Measurements from ENCODE around the gene KAT8.
"Not testable (repeated sequence)": the region's sequence is repeated elsewhere in the genome, so short reads cannot be mapped to it uniquely, and the experiment has no call there.

KAT8 gene

DNA sequence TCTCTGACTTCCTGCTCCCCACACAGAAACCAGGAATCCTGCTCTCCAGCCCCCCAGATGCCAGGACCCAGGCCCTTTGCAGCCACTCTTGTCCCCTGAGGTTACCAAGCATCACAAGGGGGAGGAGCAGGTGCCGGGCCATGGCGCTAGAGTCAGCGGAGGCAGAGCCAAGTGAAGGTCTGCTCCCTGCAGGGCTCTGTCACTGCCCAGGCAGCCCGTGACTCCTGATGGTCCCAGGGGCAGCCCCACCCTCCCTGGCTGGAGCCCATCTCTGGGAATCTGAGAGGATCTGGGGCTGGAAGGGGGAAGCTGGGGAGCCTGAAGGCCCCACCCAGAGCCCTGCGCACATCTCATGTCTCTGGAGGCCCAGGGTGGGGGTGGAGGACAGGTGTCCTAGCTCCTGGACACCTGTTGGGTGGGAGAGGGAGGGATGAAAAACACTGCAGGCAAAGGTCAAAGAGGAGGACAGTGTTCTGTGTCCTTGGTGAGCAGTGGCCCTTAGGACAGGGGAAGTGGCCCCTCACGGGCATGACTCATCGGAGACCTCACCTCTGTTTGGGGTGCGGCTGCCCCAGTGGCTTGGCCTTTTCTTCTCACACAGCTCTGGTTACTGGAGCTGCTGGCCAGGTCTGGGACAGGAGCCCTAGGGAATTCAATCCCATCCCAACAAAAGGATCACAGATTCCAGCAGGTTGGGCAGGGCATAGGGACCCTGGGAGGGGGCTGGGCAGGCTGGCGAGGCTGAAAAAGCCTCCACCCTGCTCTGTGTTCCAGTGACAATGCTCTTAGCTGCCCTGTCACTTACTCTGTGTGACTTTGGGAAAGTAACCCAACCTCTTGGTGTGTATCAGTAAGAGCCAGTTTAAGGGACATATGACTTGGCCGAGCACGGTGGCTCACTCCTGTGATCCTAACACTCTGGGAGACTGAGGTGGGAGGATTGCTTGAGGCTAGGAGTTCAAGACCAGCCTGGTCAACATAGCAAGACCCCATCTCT is 32.7 kb downstream of the KAT8 start, which contains the start of gene PRSS36:
PRSS36 (minus strand) TSS at position 173 of the 997 bp plus-strand sequence; CDS start at position 142, 31 bp downstream.
- no peak for DNase-seq

DNA sequence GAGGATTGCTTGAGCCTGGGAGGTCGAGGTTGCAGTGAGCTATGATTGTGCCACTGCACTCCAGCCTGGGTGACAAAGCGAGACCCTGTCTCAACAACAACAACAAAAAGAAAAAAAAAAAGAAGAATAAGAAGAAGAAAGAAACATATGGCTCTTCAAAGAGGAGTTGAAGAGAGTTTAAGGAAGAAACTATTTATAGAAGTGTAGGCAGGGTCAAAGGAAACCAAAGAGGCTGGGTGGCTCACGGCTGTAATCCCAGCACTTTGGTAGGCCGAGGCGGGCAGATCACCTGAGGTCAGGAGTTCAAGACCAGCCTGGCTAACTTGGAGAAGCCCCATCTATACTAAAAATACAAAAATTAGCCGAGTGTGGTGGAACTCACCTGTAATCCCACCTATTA is 33.5 kb downstream of the KAT8 start:
- not testable (repeated sequence) for DNase-seq

DNA sequence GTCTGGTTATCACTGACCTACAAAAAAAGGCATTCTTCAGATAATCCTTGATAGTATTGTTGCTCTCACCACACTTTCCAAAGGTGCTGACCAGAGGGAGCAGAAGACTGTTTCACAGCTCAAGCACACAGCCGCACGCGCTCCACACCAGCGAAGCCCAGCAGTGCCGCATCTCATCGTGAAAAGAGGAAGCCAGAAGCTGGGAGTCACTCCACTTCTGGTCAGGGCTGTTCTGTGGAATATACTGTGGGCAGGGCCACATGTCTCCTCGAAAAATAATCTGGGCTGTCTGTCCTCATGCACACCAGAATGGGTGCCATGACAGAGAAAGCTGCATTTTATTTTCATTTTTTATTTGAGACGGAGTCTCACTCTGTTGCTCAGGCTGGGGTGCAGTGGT is 39.7 kb downstream of the KAT8 start:
- DNase-seq, result peak in 1 of 2 donors; percentile 39

DNA sequence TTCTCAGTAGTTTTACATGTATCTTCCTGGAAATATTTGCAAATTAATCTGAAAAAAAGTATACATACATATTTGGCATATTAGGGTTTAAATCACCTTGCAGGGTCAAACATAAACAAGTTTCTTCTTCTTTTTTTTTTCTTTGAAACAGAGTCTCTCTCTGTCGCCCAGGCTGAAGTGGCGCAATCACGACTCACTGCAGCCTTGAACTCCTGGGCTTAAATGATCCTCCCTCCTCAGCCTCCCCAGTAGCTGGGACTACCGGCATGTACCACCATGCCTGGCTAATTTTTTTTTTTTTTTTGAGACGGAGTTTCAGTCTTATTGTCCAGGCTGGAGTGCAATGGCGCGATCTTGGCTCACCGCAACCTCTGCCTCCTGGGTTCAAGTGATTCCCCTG is 49.9 kb downstream of the KAT8 start:
- no peak for DNase-seq

DNA sequence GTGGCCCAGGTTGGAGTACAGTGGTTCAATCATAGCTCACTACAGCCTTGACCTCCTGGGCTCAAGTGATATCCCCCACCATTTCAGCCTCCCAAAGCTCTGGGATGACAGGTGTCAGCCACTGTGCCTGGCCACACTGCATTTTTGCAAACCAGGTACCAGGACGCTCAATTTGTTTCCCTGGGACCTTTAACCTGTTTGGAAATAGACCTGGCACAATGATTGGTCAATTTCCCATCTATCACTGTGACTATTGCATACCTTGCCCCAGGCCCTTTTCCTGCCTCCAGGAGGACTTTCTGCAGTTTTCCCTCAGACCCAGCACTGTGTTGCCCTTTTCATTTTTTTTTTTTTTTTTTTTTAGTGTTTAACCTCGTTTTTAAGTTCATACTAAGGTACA is 51.4 kb downstream of the KAT8 start:
- no peak for DNase-seq

DNA sequence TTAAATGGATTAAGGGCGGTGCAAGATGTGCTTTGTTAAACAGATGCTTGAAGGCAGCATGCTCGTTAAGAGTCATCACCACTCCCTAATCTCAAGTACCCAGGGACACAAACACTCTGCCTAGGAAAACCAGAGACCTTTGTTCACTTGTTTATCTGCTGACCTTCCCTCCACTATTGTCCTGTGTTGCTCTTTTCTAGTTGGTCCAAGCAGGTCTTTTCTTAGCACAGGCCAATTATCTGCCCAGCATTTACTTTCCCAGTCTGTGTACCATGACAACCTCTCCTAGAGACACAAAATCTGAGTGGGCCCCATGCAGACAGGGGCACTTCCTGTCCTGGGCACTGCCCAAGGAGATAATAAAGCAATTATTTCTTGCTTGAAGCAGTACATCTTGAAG is 52.6 kb downstream of the KAT8 start:
- not testable (repeated sequence) for DNase-seq

DNA sequence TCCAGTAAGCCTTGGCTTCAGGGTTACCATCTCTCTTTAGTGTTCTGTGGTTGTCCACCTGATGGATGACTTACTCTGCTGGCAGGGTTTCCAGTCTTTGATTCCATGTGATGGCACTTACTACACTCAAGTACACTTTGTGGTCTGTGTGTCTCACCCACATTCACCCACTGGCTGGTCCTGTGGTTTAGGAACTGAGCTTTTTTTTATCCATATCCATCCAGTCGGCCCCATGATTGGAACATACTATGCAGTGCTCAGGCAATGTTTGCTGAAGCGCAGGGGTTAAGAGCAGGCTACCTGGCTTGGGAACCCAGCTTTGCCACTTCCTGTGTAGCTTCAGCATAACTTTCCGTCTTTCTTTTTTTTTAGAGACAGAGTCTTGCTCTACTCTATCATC is 59.7 kb downstream of the KAT8 start:
- peak; percentile 22 to 65 for DNase-seq

DNA sequence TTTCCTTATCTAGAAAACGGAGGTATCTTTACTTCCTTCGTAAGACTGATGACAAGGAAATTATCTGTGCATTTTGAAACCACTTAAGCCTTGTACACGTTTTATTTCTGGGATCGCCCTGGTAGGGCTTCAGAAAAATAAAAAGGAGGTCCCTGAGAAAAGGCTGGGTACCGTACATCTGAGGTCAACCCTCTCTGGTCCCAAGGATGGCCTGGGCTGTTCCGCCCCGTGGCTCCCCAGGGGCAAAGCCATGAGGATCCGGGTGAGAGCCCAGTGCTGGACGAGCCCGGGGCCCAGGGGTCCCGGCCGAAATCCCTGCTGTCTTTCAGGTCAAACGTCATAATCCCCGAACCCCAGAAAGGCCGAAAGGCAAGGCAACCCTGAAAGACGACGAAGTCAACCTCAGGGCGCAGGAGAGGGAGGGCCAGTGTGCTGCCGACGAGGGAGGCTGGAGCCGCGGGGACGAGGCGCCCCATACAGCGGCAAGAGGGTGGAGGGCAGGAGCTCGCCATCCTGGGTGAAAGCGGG is 61.8 kb downstream of the KAT8 start:
- DNase-seq, result no peak

DNA sequence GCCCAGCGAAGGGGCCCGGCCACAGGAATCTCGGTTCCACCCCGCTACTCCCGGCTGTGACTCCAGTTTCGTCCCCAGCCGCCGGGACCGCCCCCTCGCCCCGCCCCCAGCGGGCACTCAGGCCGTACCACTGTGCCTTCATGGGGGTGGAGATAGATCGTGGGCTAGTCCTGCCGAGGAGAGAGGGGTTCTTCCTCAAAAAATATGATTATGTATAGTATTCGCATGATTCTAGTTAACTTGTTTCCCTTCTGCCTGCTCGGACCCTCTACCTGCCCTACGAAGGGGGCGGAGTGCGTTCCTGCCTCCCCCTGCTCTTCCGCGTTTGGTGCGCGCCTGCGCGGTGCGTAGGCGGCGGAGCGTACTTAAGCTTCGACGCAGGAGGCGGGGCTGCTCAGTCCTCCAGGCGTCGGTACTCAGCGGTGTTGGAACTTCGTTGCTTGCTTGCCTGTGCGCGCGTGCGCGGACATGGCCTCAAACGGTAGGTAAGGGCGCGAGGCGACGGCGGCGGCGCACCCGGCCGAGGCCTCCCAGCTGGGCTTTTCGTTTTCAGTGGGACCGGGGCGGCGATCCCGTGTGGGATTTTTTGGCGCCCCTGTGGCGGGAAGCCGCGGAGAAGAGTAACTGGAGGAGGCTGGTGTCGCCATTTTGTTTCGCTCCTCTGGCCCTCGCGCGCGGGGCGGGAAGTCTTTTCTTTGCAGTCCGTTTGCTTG is 62.4 kb downstream of the KAT8 start, which contains the start of gene FUS:
FUS (plus strand) TSS at position 393 of the 713 bp plus-strand sequence; CDS start at position 469, 76 bp downstream.
- peak; percentile 89 to 94 for DNase-seq

All from CD4-positive, alpha-beta T cell treated with Interferon alpha-2 for 1 hour (primary cell).